Umbilical cord (tissue), 2 donors: ENCODE measurements around the gene TAP2. TPM values are rescaled to one million over a fixed set of nuclear protein-coding genes. Genes with fewer than 3 reads are reported as not detected.
"Not testable (repeated sequence)": the region's sequence is repeated elsewhere in the genome, so short reads cannot be mapped to it uniquely, and the experiment has no call there.

ENCODE experiments used
- DNase-seq: peaks from one replicate; pipeline ENCODE4 v3.0.0-alpha.2; 2015; ENCODE audit warnings: low spot score
- total RNA-seq: library from RNA; depleted of rRNA; stranded (reverse); fragments of >200 nt; gene quantifications from one replicate; pipeline ENCODE4 v1.2.3, GENCODE V29; 2014; ENCODE audit warnings: low replicate concordance; ENCODE audit not compliant: insufficient read depth

The TAP2 gene
- total RNA-seq: 13.5 TPM

DNA sequence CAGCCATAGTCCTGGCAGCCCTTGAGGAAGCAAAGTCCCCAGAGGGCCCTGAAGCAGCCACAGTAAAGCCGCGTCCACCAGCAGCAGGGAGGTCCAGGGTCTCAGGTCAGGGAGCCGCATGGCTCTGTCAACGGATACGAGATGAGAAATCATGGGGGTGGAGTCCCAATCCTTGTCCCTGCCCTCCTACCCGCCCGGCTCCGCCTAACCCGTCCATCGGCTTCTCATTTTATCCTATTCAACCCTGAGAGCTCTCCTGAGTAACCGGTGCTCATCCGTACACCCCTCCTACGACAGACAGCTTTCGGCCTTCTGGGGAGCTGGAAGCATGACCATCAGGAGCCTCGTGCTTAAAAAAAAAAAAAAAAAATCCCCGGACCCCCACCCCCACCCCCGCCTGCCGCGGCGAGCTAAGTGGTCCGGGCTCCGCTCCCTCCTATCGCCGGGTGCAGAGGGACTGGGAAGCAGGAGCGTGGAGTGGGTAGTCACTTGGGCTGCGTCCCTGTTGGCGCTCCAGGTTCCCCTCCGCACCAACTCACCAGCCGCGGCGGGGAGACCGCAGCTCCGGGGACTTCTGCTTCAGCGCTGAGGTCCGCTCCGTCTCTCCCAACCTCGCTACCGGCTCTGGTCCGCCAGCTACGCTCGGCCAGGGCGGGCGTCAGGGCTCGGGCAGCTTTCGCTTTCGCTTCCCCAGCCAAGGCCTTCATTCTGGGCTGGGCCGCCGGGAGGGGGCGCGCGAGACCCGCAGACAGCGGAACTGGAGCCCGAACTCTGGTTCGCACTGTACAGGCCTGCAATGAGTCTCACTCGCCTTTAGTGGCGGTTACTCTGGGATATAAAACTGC lies at the start of gene TAP2:
Gene TAP2, minus strand, starts transcription at position 626 of the 845 bp plus-strand sequence. Its CDS starts 506 bp downstream, at position 120.
- DNase-seq: peak; percentile 95

DNA sequence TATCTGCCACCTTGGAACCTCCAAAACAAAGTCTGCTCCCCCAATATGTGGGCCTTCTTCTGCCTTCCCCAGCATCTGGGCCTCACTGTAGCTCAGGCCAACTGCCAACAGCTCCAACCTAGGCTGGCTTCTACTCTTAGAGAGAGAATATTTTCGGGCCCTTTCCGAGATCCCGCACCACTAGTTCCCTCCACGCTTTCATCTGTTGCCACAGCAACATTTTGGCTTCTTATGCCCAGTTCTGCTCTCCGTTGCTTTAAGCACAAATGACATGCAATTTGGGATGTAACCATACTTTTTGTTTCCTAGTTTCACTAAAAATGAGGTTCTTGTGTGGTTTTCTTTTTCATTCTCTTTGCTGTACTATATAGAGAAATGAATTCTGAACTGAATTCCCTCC lies 49.1 kb upstream of the TAP2 start:
- no peak for DNase-seq

DNA sequence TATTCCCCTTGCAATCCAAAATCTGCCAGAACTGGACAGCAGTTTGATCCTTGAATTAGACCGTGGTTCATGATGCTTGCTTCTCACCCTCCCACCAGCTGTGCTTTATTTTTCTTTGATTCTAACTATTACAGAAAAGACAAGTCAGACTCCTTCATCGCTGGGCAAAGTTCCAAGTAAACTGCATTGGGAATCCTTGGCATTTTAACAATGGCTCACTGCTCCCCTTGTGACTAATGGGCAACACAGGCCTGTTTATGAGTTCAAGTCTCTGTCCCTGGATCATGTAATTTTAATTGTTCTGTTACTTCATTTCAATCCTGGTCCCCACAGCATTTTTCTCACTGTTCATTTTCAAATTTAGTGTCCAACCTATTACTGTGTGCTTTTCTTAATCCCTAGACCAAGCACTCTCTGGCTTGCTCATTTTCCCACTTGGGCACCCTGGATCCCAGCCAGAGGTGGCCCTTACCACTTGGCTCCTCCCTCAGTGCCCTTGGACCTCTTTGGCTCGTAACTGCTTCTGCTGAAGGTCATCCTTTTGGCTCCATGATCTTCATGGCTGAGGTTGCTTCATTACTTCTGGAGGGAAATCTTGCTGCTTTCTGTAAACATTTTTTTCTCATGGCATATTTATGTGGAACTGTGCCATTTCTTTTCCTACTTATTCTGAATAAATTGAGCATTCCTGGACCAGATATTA lies 48.3 kb upstream of the TAP2 start:
- peak; percentile 10 for DNase-seq

DNA sequence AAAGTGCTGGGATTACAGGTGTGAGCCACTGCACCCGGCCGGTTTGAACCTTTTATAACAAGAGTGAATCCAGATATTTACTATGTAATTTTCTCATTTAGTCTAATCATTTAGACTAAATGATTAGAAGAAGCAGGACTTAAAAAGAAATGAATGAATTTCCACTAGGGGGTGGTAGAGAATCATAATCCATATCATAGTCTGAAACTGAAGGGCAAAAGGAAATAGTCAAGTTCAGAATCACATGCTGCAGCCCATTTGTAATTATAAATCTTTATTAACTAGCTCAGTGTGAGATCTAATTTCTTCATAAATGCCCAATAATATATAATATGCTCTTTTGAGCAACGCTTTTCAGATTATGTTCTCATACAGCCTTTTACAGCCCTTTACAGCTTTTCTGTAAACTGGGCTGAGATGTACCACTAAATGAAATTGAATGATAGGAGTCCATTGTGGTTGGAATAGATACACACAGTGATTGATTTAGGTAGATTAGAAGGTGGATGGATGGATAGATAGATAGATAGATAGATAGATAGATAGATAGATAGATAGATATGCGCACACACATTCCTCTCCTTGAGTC lies 47.3 kb upstream of the TAP2 start:
- DNase-seq: peak; percentile 72

DNA sequence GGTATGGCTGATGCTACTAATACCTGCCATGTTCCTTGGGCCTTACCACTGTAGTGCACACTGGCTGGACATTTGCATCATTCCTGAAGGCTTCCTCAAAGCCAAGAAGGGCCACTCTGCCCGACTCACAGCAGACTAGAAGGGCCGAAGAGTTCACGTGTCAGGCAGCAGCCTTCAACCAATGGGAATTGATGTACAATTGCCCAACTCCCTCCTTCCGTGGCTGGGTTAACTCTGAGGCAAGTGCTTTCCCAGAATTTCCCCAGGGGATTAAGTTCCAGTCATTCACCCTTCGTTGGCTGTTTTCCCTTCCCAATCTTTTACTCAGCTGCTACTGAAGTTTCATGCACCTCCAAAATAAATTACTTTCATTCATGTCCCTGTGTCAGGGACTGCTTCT lies 45.2 kb upstream of the TAP2 start:
- no peak for DNase-seq

DNA sequence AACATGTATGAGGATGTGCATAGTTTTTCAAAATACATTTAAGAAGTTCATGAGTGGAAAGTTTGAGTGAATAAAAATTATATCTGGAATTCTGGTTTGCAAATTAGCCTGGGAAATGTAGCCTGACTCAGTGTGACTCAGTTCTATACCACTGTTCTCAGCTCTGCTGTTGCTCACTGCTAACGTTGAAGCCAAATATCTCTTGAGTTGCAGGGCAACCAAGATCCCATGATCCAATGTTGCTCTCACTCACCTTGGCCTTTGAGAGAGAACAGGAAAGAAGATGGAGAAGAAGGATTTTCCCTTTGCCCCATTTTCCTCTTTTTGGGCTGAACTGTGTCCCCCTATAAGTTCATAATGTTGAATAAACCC lies 44.3 kb upstream of the TAP2 start:
- DNase-seq: no peak

DNA sequence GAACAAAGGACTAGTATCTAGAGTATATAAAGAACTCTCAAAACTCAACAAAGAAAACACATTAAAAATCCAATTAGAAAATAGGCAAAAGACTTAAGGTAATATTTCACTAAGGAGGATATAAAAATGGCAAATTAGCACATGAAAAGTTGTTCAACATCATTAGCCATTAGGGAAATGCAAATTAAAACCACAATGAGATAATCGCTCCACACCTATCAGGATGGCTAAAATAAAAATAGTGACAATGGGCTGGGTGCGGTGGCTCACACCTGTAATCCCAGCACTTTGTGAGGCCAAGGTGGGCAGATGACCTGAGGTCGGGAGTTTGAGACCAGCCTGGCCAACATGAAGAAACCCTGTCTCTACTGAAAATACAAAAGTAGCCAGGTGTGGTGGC lies 42.4 kb upstream of the TAP2 start:
- DNase-seq: not testable (repeated sequence)

DNA sequence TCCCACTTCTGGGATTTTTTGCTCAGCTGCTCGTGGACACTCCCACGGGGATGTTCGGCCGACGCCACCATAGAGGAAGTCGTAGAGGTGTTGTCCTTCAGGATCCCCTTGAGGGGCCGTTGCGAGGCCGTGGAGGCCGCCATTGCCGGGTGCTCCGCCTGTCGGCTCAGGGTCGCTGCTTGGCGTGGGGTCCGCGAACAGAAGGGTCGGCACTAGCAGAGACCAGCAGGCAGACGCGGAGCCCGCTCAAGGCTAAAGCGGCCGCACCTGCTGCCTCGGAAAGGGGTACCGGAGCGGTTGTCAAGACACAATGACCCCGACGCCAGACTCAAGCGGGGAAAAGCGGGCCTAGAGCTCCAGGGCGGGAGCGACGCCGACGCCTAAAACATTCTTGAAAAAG lies 41.2 kb upstream of the TAP2 start:
- no peak for DNase-seq

DNA sequence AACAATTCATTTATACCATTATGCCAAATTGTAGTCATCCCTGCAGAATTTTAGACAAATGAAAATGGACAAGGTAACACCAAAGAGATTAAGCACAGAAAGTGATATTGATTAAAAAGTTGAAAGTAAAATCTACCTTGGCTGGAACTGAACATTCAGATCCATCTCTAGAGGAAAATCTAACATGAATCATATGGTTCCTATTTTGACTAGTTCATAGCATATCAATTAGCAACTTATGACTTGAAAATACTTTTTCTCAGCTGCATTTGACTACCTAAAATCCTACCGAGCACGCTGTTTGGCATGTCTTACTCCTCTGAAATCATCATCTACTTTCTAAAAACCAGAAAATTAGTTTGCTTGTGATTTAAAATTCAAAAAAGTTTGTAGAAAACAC lies 38.1 kb upstream of the TAP2 start:
- no peak for DNase-seq

DNA sequence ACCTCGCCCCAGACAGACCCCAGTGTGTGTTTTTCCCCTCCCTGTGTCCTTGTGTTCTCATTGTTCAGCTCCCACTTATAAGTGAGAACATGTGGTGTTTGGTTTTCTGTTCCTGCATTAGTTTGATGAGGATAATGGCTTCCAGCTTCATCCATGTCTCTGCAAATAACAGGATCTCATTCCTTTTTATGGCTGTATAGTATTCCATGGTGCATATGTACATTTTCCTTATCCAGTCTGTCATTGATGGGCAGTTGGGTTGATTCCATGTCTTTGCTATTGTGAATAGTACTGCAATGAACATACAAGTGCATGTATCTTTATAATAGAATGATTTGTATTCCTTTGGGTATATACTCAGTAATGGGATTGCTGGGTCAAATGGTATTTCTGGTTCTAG lies 35.4 kb upstream of the TAP2 start:
- not testable (repeated sequence) for DNase-seq

DNA sequence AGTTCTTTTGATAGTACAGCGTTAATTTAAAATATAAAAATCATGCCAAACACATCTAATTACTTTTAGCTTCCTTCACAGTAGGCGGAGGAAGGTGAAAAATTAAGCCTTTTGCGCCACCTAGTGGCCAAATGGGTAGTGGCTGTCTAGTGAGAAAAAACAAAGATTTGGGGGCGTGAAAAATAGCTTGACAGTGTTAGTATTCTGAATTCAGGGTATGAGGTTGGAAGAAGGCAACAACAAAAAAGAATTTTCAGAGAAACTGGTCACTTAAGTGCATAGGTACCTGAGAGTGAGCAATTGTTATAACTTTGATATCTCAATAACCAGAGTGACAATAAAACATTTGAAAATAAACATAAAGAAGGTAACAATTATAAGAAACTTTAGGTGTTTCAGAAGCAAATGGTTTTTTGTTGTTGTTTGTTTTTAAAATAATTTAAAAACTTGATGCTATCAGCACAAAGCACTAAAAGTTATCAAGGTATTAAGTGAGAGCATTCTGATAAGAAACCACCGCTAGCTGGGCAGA lies 29.8 kb upstream of the TAP2 start:
- DNase-seq: peak; percentile 85

DNA sequence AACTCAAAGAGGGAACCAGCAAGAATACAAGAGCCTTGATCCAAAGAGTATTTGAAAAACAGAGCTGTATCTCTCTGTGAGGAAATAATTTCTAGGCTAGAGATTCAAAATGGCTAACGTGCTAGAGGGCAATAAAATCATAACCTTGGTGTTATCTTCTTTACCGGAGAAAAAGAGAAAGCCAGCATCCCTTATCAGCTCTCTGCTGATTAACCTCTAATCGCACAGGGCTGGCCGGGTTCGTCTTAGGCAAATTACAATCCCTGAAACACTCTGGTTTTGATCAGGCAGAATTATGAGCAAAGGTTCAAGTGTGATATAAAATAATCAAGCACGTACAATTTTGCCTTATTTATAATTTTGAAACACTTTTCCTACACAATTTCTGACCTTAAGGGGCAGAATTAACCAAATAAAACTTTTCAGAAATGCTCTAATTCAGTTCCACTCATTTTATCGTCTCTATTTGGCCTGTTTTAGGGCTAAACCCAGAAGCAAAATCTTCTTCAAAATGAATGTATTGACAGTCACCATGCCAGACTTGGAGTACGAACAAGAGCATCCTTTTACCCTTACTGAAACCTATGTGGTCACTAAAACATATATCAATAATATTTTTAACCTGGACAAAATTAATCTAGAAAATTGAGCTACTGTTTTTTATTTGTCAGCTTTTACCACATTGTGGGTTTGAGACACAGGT lies 29.2 kb upstream of the TAP2 start:
- DNase-seq: no peak

DNA sequence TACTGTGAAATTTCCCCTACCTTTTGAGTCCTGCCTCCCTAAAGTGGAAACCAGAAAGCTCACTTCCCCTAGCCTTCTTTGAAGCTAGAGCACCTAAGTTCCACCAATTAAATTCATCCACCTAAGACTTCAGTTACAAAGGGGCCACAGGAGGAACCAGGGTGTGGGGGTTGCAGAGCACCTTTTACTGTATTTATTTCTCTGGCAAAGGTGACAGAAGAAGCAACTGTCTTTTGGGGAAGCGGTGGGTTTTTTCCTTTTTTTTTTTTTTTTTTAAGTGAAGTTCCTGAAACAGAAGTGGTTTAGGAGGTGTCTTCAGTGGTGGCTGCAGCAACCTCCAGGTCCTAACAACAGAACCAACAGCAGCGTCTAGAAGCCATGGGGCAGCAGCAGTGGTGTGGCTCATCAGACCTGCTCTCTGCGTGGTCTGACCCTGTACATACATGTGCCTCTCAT lies 28.5 kb upstream of the TAP2 start:
- no peak for DNase-seq

DNA sequence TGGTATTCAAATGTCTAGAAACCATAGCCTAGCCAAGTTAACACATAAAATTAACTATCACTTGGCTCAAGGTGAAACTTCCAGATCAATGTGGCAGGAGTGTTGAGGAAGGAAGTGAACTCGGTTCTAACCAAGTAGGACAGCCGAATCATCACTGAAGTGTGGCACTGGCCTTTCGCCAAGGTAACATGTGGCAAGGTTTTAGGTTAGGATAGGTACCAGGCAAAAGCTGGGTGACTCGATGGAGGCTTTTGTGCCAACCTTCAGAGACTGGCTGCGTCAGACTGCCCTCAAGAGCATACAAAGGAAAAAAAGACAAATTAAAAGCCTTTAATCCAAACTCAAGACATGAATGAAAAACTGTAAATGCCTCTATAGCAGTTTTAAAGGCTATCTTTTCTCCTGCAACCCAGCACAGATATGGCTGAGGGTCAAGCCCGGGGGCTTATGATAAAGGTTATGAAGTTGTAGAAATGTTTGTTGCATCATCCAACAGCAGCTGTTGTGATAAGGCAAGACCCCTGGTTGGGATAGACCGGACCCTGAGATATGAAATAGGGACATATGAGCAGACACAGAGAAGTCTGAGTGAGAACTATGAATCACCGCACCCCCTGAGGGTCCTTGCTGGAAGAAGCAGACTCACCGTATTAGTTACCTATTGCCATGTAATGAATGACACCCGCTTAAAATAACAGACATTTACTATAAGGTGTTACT lies 27.3 kb upstream of the TAP2 start:
- no peak for DNase-seq

DNA sequence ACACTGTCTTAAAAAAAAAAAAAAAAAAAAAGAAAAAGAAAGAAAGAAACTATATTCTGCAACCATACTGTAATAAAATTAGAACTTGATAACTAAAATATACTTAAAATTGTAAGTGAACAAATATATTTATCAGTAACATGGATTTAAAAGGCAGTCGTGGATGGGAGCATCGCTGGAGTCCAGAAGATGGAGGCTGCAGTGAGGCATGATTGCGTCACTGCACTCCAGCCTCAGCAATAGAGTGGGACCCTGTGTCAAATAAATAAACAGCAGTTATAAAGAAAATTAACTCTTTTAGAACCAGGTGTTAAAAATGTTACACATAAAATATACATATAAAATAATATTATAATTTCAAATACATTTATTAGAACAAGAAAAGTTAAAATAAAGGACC lies 24.2 kb upstream of the TAP2 start:
- DNase-seq: no peak

DNA sequence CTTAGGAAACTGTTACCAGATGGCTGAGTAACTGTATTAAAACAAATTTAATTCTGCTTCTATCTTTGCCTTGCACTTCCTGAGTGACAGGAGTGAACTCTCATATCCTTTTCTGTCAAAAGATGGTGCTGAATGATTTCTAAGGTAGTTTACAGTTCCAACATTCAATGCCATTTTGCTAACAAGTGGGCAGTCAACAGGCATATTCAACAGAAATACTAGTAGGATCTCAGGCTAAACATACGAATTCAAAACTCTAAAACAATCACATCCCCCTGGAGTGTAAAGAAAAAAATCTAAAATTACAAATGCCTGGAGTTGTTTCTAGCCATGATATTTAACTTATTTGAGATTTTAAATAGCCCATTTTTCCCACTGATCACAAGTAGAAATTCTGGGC lies 22.1 kb upstream of the TAP2 start:
- DNase-seq: no peak

DNA sequence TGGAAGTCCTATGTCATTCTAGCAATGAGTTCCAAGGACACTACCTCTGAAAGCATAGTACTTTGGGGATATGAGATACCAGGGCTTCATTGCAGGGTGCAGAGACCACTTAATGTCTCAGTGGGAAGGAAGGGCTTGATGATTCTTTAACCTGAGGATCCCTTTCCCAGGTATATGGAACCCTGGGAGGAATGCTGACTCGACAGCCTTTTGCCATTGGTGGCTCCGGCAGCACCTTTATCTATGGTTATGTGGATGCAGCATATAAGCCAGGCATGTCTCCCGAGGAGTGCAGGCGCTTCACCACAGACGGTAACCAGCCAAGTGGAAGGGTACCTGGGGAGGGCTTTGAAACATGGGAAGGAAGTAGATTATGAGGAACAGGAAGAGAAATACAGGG lies 19.7 kb upstream of the TAP2 start:
- no peak for DNase-seq

DNA sequence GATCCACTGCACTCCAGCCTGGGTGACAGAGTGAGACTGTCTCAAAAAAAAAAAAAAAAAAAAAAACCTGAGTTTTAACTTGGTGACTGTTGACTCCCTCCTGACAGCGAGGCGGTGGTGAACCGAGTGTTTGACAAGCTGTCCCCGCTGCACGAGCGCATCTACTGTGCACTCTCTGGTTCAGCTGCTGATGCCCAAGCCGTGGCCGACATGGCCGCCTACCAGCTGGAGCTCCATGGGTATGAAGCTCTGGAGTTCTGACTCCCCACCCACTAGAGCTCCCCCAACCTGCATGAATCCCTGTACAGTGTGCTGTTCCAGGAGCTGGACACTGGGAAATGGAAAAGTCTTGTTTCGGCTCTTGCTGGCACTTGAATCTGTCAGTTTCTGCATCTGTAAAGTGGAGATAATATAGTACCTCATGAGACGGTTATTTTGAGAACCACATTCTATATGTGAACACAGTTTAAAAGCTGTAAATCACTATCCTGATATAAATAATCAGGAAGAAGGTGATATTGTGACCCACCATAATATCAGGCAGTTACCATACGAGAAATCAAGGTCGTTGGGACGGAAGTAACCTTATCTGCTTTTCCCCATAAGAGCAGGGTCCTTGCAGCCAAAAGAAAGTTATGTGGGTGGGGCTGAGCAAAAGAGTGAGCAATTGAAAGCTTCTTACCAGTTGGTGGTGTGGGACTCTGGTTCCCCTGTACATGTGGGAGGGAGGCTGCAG lies 18.8 kb upstream of the TAP2 start:
- DNase-seq: no peak

DNA sequence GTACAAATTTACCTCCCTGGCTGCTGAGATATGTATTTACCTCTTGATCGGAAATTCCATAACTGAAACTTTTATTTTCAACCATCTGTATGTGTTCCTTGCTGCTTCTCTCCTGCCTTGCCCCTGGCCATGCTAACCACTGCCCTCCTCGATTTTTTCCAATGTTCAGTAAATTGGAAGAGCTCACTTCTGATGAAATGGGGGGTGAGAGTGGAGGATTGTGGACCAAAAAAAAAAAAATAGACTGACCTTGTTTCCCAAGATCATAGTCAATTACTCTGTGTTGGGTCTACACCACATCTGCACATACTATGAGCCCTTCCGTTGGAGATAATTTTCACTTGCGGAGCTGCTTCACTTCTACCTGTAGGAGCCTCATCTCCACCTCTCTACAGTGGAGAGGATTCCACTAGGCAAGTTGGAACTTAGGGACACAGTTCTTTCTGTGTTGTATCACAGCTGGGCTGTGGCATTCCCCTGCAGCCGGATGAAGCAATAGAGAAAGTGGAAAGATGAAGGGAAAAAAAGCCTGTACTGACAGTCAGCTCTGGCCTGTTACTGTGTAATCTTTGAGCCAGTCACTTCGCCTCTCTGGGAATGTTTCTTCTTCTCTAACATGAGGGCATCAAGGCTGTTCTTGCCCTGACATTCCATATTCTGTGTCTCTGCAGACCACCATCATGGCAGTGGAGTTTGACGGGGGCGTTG lies 17.1 kb upstream of the TAP2 start:
- no peak for DNase-seq
